Mesangial cell (primary cell): ENCODE results near the gene GLRX3. TPM values are rescaled to one million over a fixed set of nuclear protein-coding genes. Genes with fewer than 3 reads are reported as not detected.

Experiments used
- total RNA-seq: library from RNA; depleted of rRNA; stranded (reverse); fragments of >200 nt; gene quantifications from 2 replicates; pipeline ENCODE4 v1.2.3, GENCODE V29; 2015

GLRX3 gene
- total RNA-seq: 55.4 and 96.1 TPM in 2 replicates

DNA sequence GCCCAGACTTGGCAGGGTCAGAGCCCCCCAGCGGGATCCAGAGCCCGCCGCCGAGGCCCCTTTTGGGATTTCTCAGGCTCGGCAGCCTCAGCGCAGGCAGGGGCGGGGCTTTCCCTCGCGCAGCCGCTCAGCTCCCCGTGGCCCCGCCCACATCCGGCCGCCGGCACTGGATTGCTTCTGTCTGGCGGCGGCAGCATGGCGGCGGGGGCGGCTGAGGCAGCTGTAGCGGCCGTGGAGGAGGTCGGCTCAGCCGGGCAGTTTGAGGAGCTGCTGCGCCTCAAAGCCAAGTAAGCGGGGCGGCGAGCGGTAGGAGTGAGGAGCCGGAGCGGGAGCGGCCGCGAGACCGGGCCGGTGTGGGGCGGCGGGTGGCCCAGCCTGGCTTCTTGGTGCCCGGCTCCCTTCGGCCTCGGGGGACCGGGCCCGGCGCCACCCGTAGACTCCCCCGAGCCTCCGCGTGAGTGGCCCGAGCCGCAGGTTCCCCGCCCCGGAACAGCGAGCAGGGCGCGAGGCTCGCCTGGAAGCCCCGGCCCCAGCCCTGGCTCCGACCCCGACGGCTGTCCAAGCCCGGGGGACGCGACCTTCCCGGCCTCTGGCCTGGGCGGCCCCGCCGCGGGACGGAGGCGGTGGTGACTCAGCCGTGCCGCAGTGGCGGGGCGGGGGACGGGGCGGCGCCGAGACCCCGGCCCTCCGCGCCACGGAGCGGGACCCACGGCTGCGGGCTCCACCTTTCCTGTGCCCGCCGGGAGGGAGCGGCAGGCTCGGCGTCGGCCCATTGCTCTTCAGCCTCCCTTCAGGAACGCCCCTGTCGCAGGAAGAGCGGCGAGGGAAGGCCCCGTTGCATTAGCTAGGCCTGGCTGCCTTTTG, at the start of gene GLRX3:
Gene GLRX3, plus strand, starts transcription at position 166 of the 864 bp plus-strand sequence. Its CDS starts 30 bp downstream, at position 196.

DNA sequence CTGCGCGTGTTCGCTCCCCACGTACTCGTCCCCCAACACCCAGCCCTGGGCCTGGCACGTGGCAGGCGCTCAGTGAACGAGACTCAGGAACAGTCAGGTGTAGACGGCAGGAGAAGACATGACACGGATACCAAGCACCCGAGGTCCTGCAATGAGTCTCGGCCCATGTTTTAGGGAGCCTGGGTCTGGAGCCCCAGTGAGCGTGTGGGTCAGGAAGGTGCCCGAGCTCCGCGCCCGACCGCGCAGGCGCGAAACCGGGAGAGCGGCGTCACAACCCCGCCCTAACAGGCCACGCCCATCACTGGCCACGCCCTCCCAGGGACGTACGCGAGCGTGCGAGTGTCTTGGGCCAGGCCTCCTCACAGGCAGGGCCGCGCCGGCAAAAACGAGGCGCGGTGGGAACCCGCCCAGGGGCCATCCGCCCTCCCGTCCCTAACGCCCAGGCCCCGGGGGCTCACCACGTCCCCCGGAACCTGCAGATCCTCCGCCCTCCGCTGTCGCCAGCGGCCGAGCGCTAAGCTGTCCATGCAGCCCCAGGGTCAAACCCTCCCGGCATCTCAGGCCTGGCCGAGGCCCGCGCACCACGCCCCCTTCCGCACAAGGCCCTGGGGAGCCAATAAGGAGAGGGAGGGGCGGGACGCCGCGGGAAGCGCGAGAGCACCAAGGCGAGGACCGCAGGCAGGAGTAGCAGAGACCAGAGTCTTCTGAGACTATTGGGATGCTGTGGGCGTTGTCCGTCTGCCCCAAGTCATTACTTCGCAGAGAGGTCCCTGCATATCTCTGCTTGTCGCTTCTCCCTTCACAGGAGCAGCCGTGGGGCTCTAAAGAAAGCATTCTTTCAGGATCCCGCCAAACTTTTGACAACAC, 25.7 kb upstream of the GLRX3 start, which contains the start of gene C10orf143:
Gene C10orf143, minus strand, starts transcription at position 585 of the 867 bp plus-strand sequence. Its CDS starts 58 bp downstream, at position 527.

Other genes with a start within 250 kb of the GLRX3 start
- gene EBF3, start 172.1 kb upstream of the GLRX3 start, total RNA-seq: under 0.01 and 0.16 TPM in 2 replicates
- gene C10orf143, start 25.6 kb upstream of the GLRX3 start, total RNA-seq: 0.49 and 1.6 TPM in 2 replicates